SU-DHL-6 (cell line): ENCODE measurements around the gene IP6K3.

Source experiments
- H2AFZ ChIP-seq: fragments of 200-600 bp; sonication (generic); 2 replicates; pipeline ENCODE4 v1.6.1; 2014; ENCODE audit warnings: low read depth, mild to moderate bottlenecking, moderate library complexity, mixed read lengths, antibody characterized with exemption, low read length; ENCODE audit not compliant: severe bottlenecking
- H3F3A ChIP-seq: fragments of 200-600 bp; shearing (Covaris generic); 2 replicates; pipeline ENCODE4 v1.6.0; 2016; ENCODE audit warnings: antibody characterized with exemption, mild to moderate bottlenecking; ENCODE audit not compliant: insufficient read depth
- H3K27ac ChIP-seq: fragments of 200-600 bp; sonication (generic); 2 replicates; pipeline ENCODE4 v1.5.1; 2016; ENCODE audit warnings: low read depth, mild to moderate bottlenecking, low read length, moderate library complexity, mixed read lengths
- H3K27me3 ChIP-seq: fragments of 200-600 bp; sonication (generic), shearing (Covaris generic); 2 replicates; pipeline ENCODE4 v1.6.0; 2014; ENCODE audit warnings: mild to moderate bottlenecking, low read length
- H3K36me3 ChIP-seq: fragments of 200-600 bp; sonication (generic); 2 replicates; pipeline ENCODE4 v1.6.1; 2014; ENCODE audit warnings: mild to moderate bottlenecking, low read length, mixed read lengths
- H3K4me2 ChIP-seq: fragments of 300-600, 200-600 bp; shearing (Covaris generic), sonication (generic); 2 replicates; pipeline ENCODE4 v1.6.0; 2014; ENCODE audit warnings: low read length, low read depth, mild to moderate bottlenecking; ENCODE audit not compliant: poor library complexity, severe bottlenecking
- H3K4me3 ChIP-seq: fragments of 200-600 bp; sonication (generic); 2 replicates; pipeline ENCODE4 v1.5.1; 2014; ENCODE audit warnings: antibody characterized with exemption, low read length, mild to moderate bottlenecking, mixed read lengths; ENCODE audit not compliant: insufficient read depth, poor library complexity, severe bottlenecking
- H3K79me2 ChIP-seq: fragments of 200-600 bp; sonication (generic); 2 replicates; pipeline ENCODE4 v1.6.1; 2014; ENCODE audit warnings: mild to moderate bottlenecking, low read length, moderate library complexity; ENCODE audit not compliant: insufficient read depth
- H3K9ac ChIP-seq: fragments of 200-600 bp; sonication (generic); 2 replicates; pipeline ENCODE4 v1.7.0; 2014; ENCODE audit warnings: mild to moderate bottlenecking, low read length
- H3K9me2 ChIP-seq: fragments of 200-600 bp; sonication (generic); replicated peaks from 2 replicates; pipeline ENCODE4 v1.6.1; 2014; ENCODE audit warnings: low read length; ENCODE audit not compliant: insufficient read depth
- H3K9me3 ChIP-seq: fragments of 200-600 bp; sonication (generic); 2 replicates; pipeline ENCODE4 v1.6.1; 2014; ENCODE audit warnings: low read length, mixed read lengths; ENCODE audit not compliant: insufficient read depth
- H4K20me1 ChIP-seq: fragments of 200-600 bp; sonication (generic); 2 replicates; pipeline ENCODE4 v1.6.1; 2014; ENCODE audit warnings: low read depth, mild to moderate bottlenecking, antibody characterized with exemption, low read length, moderate library complexity, mixed read lengths
- EZH2phosphoT487 ChIP-seq: fragments of 200-600 bp; sonication (generic), shearing (Covaris generic); conservative IDR thresholded peaks from 2 replicates; pipeline ENCODE4 v1.6.1; 2018; ENCODE audit warnings: mild to moderate bottlenecking, antibody characterized with exemption, low read length, moderate library complexity, mixed read lengths
- TF ChIP-seq, protein P1 (sequence below): fragments of 200-600 bp; sonication (generic); IDR thresholded peaks from one replicate; pipeline ENCODE4 v1.5.1; 2017; ENCODE audit warnings: antibody characterized with exemption, mild to moderate bottlenecking, low read length, moderate library complexity; ENCODE audit not compliant: insufficient read depth, poor library complexity, severe bottlenecking

The IP6K3 gene

DNA sequence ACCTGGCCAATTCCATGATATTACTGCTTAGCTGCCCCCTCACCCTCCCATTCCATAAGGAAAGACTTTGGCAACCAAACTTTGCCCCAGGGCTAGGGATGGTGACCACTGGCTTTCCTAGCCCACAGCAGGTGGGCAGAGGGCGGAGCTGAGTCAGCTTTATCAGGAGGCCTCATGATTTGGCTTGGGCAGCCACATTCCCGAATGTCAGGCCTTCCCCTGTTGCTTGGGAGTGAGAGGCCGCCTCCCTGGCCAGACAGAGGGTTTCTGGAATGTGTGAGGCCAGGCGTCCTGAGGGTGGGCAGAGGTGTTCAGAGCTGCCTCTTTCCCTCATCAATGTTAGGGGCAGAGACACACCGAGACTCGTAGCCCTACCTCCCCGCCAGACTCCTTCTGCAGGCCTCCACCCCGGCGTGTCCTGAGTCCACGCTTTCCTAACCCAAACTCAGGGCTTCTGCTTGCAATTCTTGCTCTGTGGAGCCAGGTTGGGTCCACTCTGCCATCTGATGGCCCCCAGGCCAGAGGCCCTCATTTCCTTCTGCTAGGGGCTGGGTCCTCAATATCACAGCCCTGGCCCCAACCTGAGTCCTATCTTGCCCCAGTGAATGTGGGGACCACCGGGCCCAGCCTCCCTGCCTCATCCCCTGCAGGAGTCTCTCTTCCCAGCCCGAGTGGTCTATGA is 54.5 kb downstream of the IP6K3 start:
- H3K4me2 ChIP-seq = no peak overlapping the region
- H3K36me3 ChIP-seq = no peaks in the 10 kb centered on the region
- H3K79me2 ChIP-seq = no peaks in the 10 kb centered on the region
- H3K9me3 ChIP-seq = no peaks in the 10 kb centered on the region
- no peak overlapping the region for H3K4me3 ChIP-seq
- no peaks in the 10 kb centered on the region for H4K20me1 ChIP-seq
- no peaks in the 10 kb centered on the region for H3K9me2 ChIP-seq
- H3F3A ChIP-seq = no peaks in the 10 kb centered on the region
- H2AFZ ChIP-seq = no peak overlapping the region
- H3K27me3 ChIP-seq = no peaks in the 10 kb centered on the region
- no peak overlapping the region for H3K27ac ChIP-seq
- no peak overlapping the region for H3K9ac ChIP-seq
- TF ChIP-seq, protein P1, sequence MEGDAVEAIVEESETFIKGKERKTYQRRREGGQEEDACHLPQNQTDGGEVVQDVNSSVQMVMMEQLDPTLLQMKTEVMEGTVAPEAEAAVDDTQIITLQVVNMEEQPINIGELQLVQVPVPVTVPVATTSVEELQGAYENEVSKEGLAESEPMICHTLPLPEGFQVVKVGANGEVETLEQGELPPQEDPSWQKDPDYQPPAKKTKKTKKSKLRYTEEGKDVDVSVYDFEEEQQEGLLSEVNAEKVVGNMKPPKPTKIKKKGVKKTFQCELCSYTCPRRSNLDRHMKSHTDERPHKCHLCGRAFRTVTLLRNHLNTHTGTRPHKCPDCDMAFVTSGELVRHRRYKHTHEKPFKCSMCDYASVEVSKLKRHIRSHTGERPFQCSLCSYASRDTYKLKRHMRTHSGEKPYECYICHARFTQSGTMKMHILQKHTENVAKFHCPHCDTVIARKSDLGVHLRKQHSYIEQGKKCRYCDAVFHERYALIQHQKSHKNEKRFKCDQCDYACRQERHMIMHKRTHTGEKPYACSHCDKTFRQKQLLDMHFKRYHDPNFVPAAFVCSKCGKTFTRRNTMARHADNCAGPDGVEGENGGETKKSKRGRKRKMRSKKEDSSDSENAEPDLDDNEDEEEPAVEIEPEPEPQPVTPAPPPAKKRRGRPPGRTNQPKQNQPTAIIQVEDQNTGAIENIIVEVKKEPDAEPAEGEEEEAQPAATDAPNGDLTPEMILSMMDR = no peak
- TF ChIP-seq EZH2phosphoT487 = no peak

DNA sequence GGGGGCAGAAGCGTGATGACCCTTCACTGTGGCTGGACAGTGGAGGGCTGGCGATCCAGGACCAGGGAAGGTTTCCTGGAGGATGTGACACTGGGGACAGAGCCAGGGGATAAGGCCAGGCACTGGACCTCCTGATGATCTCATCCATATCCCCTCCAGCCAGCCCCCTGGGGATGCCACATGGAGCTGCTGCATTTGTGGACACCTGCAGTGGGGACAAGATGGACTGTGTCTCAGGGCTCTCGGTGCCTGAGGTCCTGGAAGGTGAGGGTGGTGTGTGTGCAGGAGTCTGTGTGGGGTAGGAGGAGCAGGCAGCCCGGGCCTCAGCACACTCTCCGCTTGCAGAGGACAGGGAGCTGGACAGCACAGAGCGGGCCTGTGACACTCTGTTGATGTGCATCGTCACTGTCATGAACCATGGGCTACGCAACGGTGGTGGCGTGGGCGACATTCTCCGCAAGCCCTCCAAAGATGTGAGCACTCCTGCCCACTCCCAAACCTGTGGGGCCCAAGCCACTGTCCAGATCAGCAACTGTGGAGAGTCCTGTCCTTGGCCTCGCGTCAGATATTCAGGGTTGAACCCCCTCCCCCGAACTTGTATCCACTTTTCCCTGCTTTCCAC is 55.1 kb downstream of the IP6K3 start:
- no peaks in the 10 kb centered on the region for H3K9me2 ChIP-seq
- no peaks in the 10 kb centered on the region for H3K27me3 ChIP-seq
- no peak overlapping the region for H3K4me2 ChIP-seq
- H3K9me3 ChIP-seq = no peaks in the 10 kb centered on the region
- H3K9ac ChIP-seq = no peak overlapping the region
- H3K27ac ChIP-seq = no peak overlapping the region
- H3F3A ChIP-seq = no peaks in the 10 kb centered on the region
- TF ChIP-seq, protein P1 = no peak
- TF ChIP-seq EZH2phosphoT487 = no peak
- no peaks in the 10 kb centered on the region for H4K20me1 ChIP-seq
- H3K36me3 ChIP-seq = no peaks in the 10 kb centered on the region
- H3K79me2 ChIP-seq = no peaks in the 10 kb centered on the region
- no peak overlapping the region for H3K4me3 ChIP-seq
- no peak overlapping the region for H2AFZ ChIP-seq

DNA sequence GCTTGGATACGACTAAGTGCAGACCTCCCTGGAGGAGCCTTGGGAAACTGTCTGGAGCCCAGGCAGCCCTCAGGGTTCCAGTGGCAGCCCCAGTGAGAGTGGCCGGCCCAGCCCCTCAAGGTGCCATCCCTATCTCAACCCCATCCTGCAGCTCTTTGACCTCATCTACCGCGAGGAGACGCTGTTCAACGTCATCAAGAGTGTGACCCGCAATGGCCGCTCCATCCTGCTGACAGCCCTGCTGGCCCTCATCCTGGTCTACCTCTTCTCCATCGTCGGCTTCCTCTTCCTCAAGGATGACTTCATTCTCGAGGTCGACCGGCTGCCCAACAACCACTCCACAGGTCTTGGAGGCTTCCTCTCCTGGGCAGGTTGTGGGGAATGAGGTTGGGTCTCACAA is 55.9 kb downstream of the IP6K3 start:
- Histone ChIP-seq H3K27me3 (no peaks in the 10 kb centered on the region), H3K4me3 (no peak overlapping the region), H3K4me2 (no peak overlapping the region), H3K9me2 (no peaks in the 10 kb centered on the region), H3K36me3 (no peaks in the 10 kb centered on the region), H3K79me2 (no peaks in the 10 kb centered on the region), H3F3A (no peaks in the 10 kb centered on the region), H3K27ac (no peak overlapping the region), H3K9me3 (no peaks in the 10 kb centered on the region), H4K20me1 (no peaks in the 10 kb centered on the region), H2AFZ (no peak overlapping the region), H3K9ac (no peak overlapping the region)
- TF ChIP-seq EZH2phosphoT487 = no peak
- TF ChIP-seq, protein P1 = no peak
